ENCODE data around the gene VAMP5.

DNA sequence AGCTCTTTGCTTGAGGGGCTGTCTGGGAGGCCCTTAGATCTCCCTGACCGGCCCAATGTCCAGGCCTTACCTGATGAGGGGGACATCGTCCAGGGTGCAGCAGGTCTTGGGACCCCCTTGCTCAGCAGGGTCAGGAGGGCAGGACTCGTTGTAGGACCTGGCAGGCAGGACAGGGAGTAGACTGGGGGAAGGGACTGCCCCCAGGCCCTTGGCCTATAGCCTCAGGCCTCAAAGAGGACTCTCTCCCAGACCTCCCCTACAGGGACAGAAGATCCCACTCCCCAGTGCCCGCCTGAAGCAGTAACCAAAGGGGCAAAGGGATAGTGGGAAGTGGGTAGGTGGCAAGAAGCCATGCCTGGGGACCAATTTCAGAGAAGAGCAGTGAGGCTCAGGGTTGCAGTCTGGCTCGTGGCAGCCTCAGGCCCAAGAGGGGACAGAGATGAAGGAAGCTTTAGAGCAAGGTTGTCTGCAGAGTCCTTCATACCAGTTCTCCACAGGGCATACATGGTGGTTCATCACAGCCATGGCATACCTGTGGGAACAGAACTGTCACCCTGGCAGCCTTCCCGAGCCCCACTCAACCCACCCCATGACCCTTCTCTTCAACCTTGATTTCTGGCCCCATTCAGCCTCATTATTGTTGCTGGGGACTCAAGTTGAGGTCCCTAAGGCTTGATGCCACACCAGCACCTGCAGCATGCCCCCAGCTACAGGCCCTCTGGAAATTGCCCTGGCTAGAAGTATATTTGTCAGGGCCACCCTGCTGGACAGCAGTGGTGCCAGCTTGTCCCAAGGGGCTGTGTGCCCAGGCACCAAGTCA lies 16.9 kb downstream of the VAMP5 start:
- TF ChIP-seq, protein P1, sequence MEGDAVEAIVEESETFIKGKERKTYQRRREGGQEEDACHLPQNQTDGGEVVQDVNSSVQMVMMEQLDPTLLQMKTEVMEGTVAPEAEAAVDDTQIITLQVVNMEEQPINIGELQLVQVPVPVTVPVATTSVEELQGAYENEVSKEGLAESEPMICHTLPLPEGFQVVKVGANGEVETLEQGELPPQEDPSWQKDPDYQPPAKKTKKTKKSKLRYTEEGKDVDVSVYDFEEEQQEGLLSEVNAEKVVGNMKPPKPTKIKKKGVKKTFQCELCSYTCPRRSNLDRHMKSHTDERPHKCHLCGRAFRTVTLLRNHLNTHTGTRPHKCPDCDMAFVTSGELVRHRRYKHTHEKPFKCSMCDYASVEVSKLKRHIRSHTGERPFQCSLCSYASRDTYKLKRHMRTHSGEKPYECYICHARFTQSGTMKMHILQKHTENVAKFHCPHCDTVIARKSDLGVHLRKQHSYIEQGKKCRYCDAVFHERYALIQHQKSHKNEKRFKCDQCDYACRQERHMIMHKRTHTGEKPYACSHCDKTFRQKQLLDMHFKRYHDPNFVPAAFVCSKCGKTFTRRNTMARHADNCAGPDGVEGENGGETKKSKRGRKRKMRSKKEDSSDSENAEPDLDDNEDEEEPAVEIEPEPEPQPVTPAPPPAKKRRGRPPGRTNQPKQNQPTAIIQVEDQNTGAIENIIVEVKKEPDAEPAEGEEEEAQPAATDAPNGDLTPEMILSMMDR (IDR thresholded peaks at IDR 0.05; ENCODE audit: low read length): no peak
- TF ChIP-seq EZH2phosphoT487 (IDR thresholded peaks at IDR 0.05; ENCODE audit: low read length): no peak

All from MM.1S (cell line).